Glutamatergic neuron (in vitro differentiated cells): ENCODE results near the gene GNB3. TPM values are rescaled to one million over a fixed set of nuclear protein-coding genes. Genes with fewer than 3 reads are reported as not detected.

Experiments used
- DNase-seq: peaks from one replicate; pipeline ENCODE4 v3.0.0; 2022
- H3K27ac Mint-ChIP-seq: one replicate; pipeline ENCODE4 v1.8.0; 2020; ENCODE audit warnings: mild to moderate bottlenecking, mixed read lengths, inconsistent platforms; ENCODE audit not compliant: unreplicated experiment
- H3K27me3 Mint-ChIP-seq: one replicate; pipeline ENCODE4 v1.8.0; 2020; ENCODE audit warnings: mild to moderate bottlenecking, moderate library complexity, mixed read lengths, inconsistent platforms; ENCODE audit not compliant: unreplicated experiment
- H3K36me3 Mint-ChIP-seq: one replicate; pipeline ENCODE4 v1.8.0; 2020; ENCODE audit warnings: mild to moderate bottlenecking, mixed read lengths, inconsistent platforms; ENCODE audit not compliant: unreplicated experiment
- H3K4me1 Mint-ChIP-seq: one replicate; pipeline ENCODE4 v1.8.0; 2020; ENCODE audit warnings: mild to moderate bottlenecking, low read depth, mixed read lengths, inconsistent platforms; ENCODE audit not compliant: unreplicated experiment
- H3K4me3 Mint-ChIP-seq: one replicate; pipeline ENCODE4 v1.8.0; 2020; ENCODE audit warnings: mild to moderate bottlenecking, mixed read lengths, inconsistent platforms; ENCODE audit not compliant: unreplicated experiment
- H3K9me3 Mint-ChIP-seq: one replicate; pipeline ENCODE4 v1.8.0; 2020; ENCODE audit warnings: mild to moderate bottlenecking, moderate library complexity, mixed read lengths, inconsistent platforms; ENCODE audit not compliant: unreplicated experiment
- CTCF ChIP-seq: fragments of 200-600 bp; sonication (generic); IDR thresholded peaks from one replicate; pipeline ENCODE4 v1.5.0; 2021; ENCODE audit not compliant: partially characterized antibody, unreplicated experiment
- total RNA-seq: library from RNA; stranded (reverse); fragmentation: NEBNext Ultra II Directional; extraction: Animal tissue kit (Norgen Biotek cat#: 25700); gene quantifications from one replicate; pipeline ENCODE4 v1.2.1, GENCODE V29; 2021; ENCODE audit not compliant: unreplicated experiment

The GNB3 gene
- total RNA-seq, 1 donor from 2014 or later = 45.7 TPM

GRCh38 chr12:6849427-6849826 lies 8.7 kb downstream of the GNB3 start:
- Mint-ChIP-seq H3K4me1 (peaks cover 13% of the 10 kb centered on the region), H3K27ac (no peak overlapping the region), H3K36me3 (no peaks in the 10 kb centered on the region), H3K4me3 (no peak overlapping the region), H3K27me3 (peaks cover 15% of the 10 kb centered on the region), H3K9me3 (peaks cover 9% of the 10 kb centered on the region)
- TF ChIP-seq CTCF = no peak
- DNase-seq = no peak

- DNase-seq = no peak
- H3K27ac Mint-ChIP-seq = peak overlapping the region; percentile 39
- H3K27me3 Mint-ChIP-seq = peaks cover 10% of the 10 kb centered on the region
- no peaks in the 10 kb centered on the region for H3K36me3 Mint-ChIP-seq
- peaks cover 9% of the 10 kb centered on the region for H3K9me3 Mint-ChIP-seq
- H3K4me1 Mint-ChIP-seq = peaks cover 13% of the 10 kb centered on the region
- TF ChIP-seq CTCF = no peak
- peak overlapping the region; percentile 98 for H3K4me3 Mint-ChIP-seq
Measured at GRCh38 chr12:6849976-6850560, 9.3 kb downstream of the GNB3 start.

GRCh38 chr12:6850796-6851152 lies 10.0 kb downstream of the GNB3 start:
- H3K9me3 Mint-ChIP-seq = peaks cover 11% of the 10 kb centered on the region
- H3K27me3 Mint-ChIP-seq = peaks cover 10% of the 10 kb centered on the region
- TF ChIP-seq CTCF = no peak
- H3K4me1 Mint-ChIP-seq = peaks cover 13% of the 10 kb centered on the region
- no peak for DNase-seq
- H3K4me3 Mint-ChIP-seq = peak overlapping the region; percentile 98
- no peak overlapping the region for H3K27ac Mint-ChIP-seq
- H3K36me3 Mint-ChIP-seq = no peaks in the 10 kb centered on the region

DNA sequence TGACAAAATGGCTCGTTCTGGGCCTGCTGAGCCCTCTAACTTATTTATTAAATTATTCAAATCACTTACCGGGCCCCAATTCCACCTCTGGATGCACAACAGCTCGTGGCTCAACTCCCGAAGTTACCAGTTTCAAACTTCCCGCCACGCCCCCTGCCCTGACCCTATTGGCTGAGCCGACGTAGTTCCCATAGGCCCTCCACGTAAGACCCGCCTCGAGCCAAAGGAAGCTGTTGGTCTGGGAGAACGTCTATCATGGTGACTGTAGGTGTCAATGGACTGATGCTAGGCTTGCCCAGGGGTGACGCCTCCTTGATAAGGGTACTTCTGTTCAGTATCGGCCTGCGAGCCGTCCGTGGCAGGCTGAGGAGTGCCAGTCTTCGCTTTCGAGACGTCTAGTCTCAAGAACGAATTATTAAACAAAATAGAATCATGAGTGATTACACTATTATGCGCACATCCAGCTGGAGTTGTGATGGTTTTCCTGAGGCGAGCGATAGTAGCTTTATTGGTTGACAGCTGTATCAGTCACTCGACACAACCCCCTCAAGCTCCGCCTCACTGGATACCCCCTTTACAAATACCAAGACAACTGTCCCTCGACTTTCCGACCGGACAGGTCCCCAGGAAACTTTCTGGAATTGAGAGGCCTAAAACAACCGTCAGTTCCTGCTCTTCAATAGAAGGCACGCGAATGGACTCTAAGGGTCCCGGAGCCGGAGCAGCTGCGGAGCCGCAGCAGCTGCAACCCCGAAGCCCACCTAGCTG lies 10.6 kb downstream of the GNB3 start, which contains the start of gene CDCA3:
Gene CDCA3 (minus strand): TSS at position 134 of the 768 bp plus-strand sequence. CDS start 334 bp downstream, outside the sequence.
- H3K4me3 Mint-ChIP-seq = peak within 1 kb of the TSS; percentile 98
- H3K9me3 Mint-ChIP-seq = peaks cover 11% of the 10 kb centered on the region
- H3K36me3 Mint-ChIP-seq = no peaks in the 10 kb centered on the region
- H3K27ac Mint-ChIP-seq = peak within 1 kb of the TSS; percentile 98
- H3K4me1 Mint-ChIP-seq = peaks cover 13% of the 10 kb centered on the region
- peaks cover 8% of the 10 kb centered on the region for H3K27me3 Mint-ChIP-seq
- peak; percentile 94 for DNase-seq
- TF ChIP-seq CTCF = no peak
